B cell (primary cell): Measurements from ENCODE around the gene PRRT3.

Experiments used
- CTCF ChIP-seq: fragments of 200-600 bp; IDR thresholded peaks from one replicate; pipeline ENCODE4 v1.8.0; 2022; ENCODE audit warnings: antibody characterized with exemption, mild to moderate bottlenecking
- EZH2 ChIP-seq: IDR thresholded peaks from 2 replicates; pipeline ENCODE4 v1.6.1; 2012; ENCODE audit warnings: borderline replicate concordance, low read depth, mild to moderate bottlenecking, moderate library complexity, low read length; ENCODE audit not compliant: insufficient read depth, poor library complexity, severe bottlenecking

- no peak for TF ChIP-seq CTCF
- no peak for TF ChIP-seq EZH2
These were observed 49.0 kb downstream of the PRRT3 start for GRCh38 chr3:9903238-9903624.
